A549 (cell line): ENCODE results near the gene INKA2. TPM values are rescaled to one million over a fixed set of nuclear protein-coding genes. Genes with fewer than 3 reads are reported as not detected.

ENCODE experiments used
- ATAC-seq, 2 experiments: fragments of 200-7000 bp in 1 of 2; fragments of >200 bp in 1 of 2; cut with Nextera tagmentation in 1 of 2; cut with Tn5 transposase in 1 of 2; 3 replicates each; pipeline versions ENCODE4 v1.8.0 to v1.9.1; 2018 to 2020; ENCODE audit warnings: mild to moderate bottlenecking in 1 of 2, moderate library complexity in 1 of 2
- CTCF ChIA-PET: fragments of 300-600 bp; sonication (Branson Sonifier 250); formaldehyde crosslinking; extraction: SDS; loops from one replicate; lab custom pipeline; 2021; ENCODE audit warnings: antibody characterized with exemption, inconsistent platforms; lab: Yijun Ruan, JAX
- POLR2A ChIA-PET: fragments of 350-600 bp; formaldehyde crosslinking; extraction: SDS; loops from one replicate; lab custom pipeline; 2021; ENCODE audit warnings: antibody characterized with exemption, inconsistent platforms; lab: Yijun Ruan, JAX
- DNase-seq, 2 experiments: peaks; one replicate each; pipeline versions ENCODE4 v3.0.0 to v3.0.0-alpha.2; 2011 to 2016; ENCODE audit warnings: low read depth in 1 of 2, low spot score in 1 of 2
- FAIRE-seq: peaks from 2 replicates; lab custom pipeline; 2011; peaks lifted over from hg19 to GRCh38; lab: Jason Lieb, UNC
- H3K27ac ChIP-seq, 2 experiments: fragments of >200 bp; sonication (Bioruptor Twin); formaldehyde crosslinking; 3 replicates each; pipeline ENCODE4 v1.5.1; 2016 to 2017
- H3K4me1 ChIP-seq: fragments of >200 bp; sonication (Bioruptor Twin); formaldehyde crosslinking; 3 replicates; pipeline ENCODE4 v1.6.1; 2016
- H3K4me2 ChIP-seq: fragments of >200 bp; sonication (Bioruptor Twin); formaldehyde crosslinking; 3 replicates; pipeline ENCODE4 v1.6.1; 2016
- H3K4me3 ChIP-seq: fragments of >200 bp; sonication (Bioruptor Twin); formaldehyde crosslinking; 3 replicates; pipeline ENCODE4 v1.5.1; 2016
- H3K9me3 ChIP-seq: fragments of >200 bp; sonication (Bioruptor Twin); formaldehyde crosslinking; 3 replicates; pipeline ENCODE4 v1.6.1; 2016
- BHLHE40 ChIP-seq: IDR thresholded peaks from 2 replicates; pipeline ENCODE4 v1.6.1; 2012; ENCODE audit warnings: low read depth, low read length, inconsistent platforms
- CBX8 ChIP-seq: fragments of 200-600 bp; sonication (generic); IDR thresholded peaks from 2 replicates; pipeline ENCODE4 v1.6.1; 2016
- CEBPB ChIP-seq, 2 experiments: fragments of >200 bp in 1 of 2; sonication (Bioruptor Twin) in 1 of 2; formaldehyde crosslinking in 1 of 2; IDR thresholded peaks; 2 replicates each; pipeline ENCODE4 v1.6.1; 2012 to 2016
- CHD2 ChIP-seq: fragments of 150-350 bp; IDR thresholded peaks from 2 replicates; pipeline ENCODE4 v1.6.1; 2014; ENCODE audit warnings: low read length; ENCODE audit not compliant: partially characterized antibody
- E2F6 ChIP-seq: IDR thresholded peaks from 2 replicates; pipeline ENCODE4 v1.6.1; 2012; ENCODE audit warnings: low read depth, borderline replicate concordance
- EHF ChIP-seq: fragments of 250-450 bp; sonication (Bioruptor Pico); IDR thresholded peaks from 2 replicates; pipeline ENCODE4 v1.5.0; 2020; ENCODE audit warnings: mild to moderate bottlenecking
- ELK1 ChIP-seq: fragments of 150-350 bp; IDR thresholded peaks from 2 replicates; pipeline ENCODE4 v1.6.1; 2014; ENCODE audit warnings: low read depth, mild to moderate bottlenecking, low read length
- FOSL2 ChIP-seq, 2 experiments: fragments of 450-650 bp in 1 of 2; fragments of >200 bp in 1 of 2; sonication (Bioruptor Twin) in 1 of 2; formaldehyde crosslinking; IDR thresholded peaks; 2 replicates each; pipeline versions ENCODE4 v1.5.0 to v1.6.1; 2016 to 2020; ENCODE audit warnings: mild to moderate bottlenecking in 1 of 2, moderate library complexity in 1 of 2
- HES2 ChIP-seq: fragments of >200 bp; sonication (Bioruptor Twin); formaldehyde crosslinking; IDR thresholded peaks from 2 replicates; pipeline ENCODE4 v1.6.1; 2016
- HOXA7 ChIP-seq: fragments of 250-450 bp; sonication (Bioruptor Pico); IDR thresholded peaks from 2 replicates; pipeline ENCODE4 v1.5.0; 2020; ENCODE audit warnings: mild to moderate bottlenecking, moderate library complexity
- HOXB13 ChIP-seq: fragments of 250-450 bp; sonication (Bioruptor Pico); IDR thresholded peaks from 2 replicates; pipeline ENCODE4 v1.5.0; 2020; ENCODE audit warnings: low read depth, mild to moderate bottlenecking, moderate library complexity
- MAFK ChIP-seq: fragments of 450-650 bp; IDR thresholded peaks from 2 replicates; pipeline ENCODE4 v1.6.1; 2014; ENCODE audit not compliant: partially characterized antibody
- MYC ChIP-seq: IDR thresholded peaks from 2 replicates; pipeline ENCODE4 v1.6.1; 2012; ENCODE audit warnings: mild to moderate bottlenecking, inconsistent platforms, low read length, improper control_type of control experiment, borderline replicate concordance
- POLR2A ChIP-seq: IDR thresholded peaks from 2 replicates; pipeline ENCODE4 v1.6.1; 2012; ENCODE audit warnings: mild to moderate bottlenecking, low read length
- POLR2AphosphoS2 ChIP-seq: conservative IDR thresholded peaks from 2 replicates; pipeline ENCODE4 v1.6.1; 2012; ENCODE audit warnings: low read length, improper control_type of control experiment, inconsistent platforms
- RARB ChIP-seq: fragments of 250-450 bp; sonication (Bioruptor Pico); IDR thresholded peaks from 2 replicates; pipeline ENCODE4 v1.8.0; 2021; ENCODE audit warnings: mild to moderate bottlenecking, moderate library complexity
- SMC3 ChIP-seq: fragments of >200 bp; sonication (Bioruptor Twin); formaldehyde crosslinking; IDR thresholded peaks from 3 replicates; pipeline ENCODE4 v1.6.1; 2018; ENCODE audit warnings: inconsistent platforms
- SREBF2 ChIP-seq: fragments of 450-650 bp; IDR thresholded peaks from 2 replicates; pipeline ENCODE4 v1.6.1; 2014; ENCODE audit warnings: mild to moderate bottlenecking, moderate library complexity
- TFCP2L1 ChIP-seq: fragments of 250-450 bp; sonication (Bioruptor Pico); IDR thresholded peaks from 2 replicates; pipeline ENCODE4 v1.5.0; 2021; ENCODE audit warnings: mild to moderate bottlenecking
- USF2 ChIP-seq: fragments of 450-650 bp; IDR thresholded peaks from 2 replicates; pipeline ENCODE4 v1.6.1; 2014; ENCODE audit warnings: antibody characterized with exemption
- ZC3H11A ChIP-seq: fragments of 450-650 bp; IDR thresholded peaks from 2 replicates; pipeline ENCODE4 v1.6.1; 2014; ENCODE audit warnings: antibody characterized with exemption, mild to moderate bottlenecking
- ZFP36 ChIP-seq: fragments of 450-650 bp; IDR thresholded peaks from 2 replicates; pipeline ENCODE4 v1.6.1; 2014; ENCODE audit warnings: borderline replicate concordance; ENCODE audit not compliant: partially characterized antibody
- WGBS: methylation state at CpG from one replicate; pipeline ENCODE4 v1.1.6; 2017; ENCODE audit errors: missing lambda C conversion rate; 5-methylcytosine and 5-hydroxymethylcytosine counted together
- polyA plus RNA-seq, 4 experiments: library from polyadenylated mRNA; depleted of rRNA in 3 of 4; stranded (reverse); fragments of >200 nt; fragmentation: RNase III in 1 of 4; extraction: RNeasy Plus Mini Kit Qiagen cat#74134 plus additional on column Dnase treatment in 1 of 4; gene quantifications; 2 replicates in 3 of 4; 3 replicates in 1 of 4; pipeline ENCODE4 v1.2.3, GENCODE V29; 2011 to 2017
- TF ChIP-seq, protein P1 (sequence below): IDR thresholded peaks from 2 replicates; pipeline ENCODE4 v1.6.1; 2012
- TF ChIP-seq, protein P2 (sequence below): fragments of >200 bp; sonication (Bioruptor Twin); formaldehyde crosslinking; IDR thresholded peaks from 3 replicates; pipeline ENCODE4 v1.6.1; 2016

Gene INKA2
- polyA plus RNA-seq, 2 of the 4 experiments (the other 2 are of a cell fraction) = 1.2 to 1.3 TPM

GRCh38 chr1:111739925-111740765, 950 bp upstream of the INKA2 start:
- ATAC-seq = peak; percentile 76 to 82
- POLR2A ChIA-PET = interaction anchor here (1.0 to 2.2 kb wide), 2 partner anchors 11 to 15 kb away, joined by 3 to 12 read pairs; no protein-coding TSS in a partner anchor
- no peak for FAIRE-seq
- TF ChIP-seq HOXB13 (CRISPR knock-in tag) (no peak), CBX8 (no peak), CHD2 (no peak), TFCP2L1 (CRISPR knock-in tag) (no peak), ZFP36 (no peak), SMC3 (no peak), USF2 (no peak), MYC (no peak)
- peaks cover 6% of the 10 kb centered on the region; the same call in 2 of the 3 replicates for H3K4me1 ChIP-seq
- peak overlapping the region; percentile 54 for H3K4me3 ChIP-seq
- WGBS = 3% methylated on average over 32 of the region's 63 CpGs
- DNase-seq = peak; percentile 35 to 72
- H3K27ac ChIP-seq = peak overlapping the region; percentile 59 to 95
- H3K4me2 ChIP-seq = peak overlapping the region; percentile 100
- no peaks in the 10 kb centered on the region for H3K9me3 ChIP-seq
- CTCF ChIA-PET = interaction anchor here (0.7 to 9.0 kb wide), 6 partner anchors 13 to 232 kb away, joined by 3 to 47 read pairs (median 4); no protein-coding TSS in a partner anchor

GRCh38 chr1:111738436-111739193, 580 bp downstream of the INKA2 start:
- Histone ChIP-seq H3K9me3 (no peaks in the 10 kb centered on the region), H3K4me1 (peaks cover 10% of the 10 kb centered on the region; the same call in 2 of the 3 replicates), H3K4me3 (peak overlapping the region; percentile 54), H3K4me2 (peak overlapping the region; percentile 100), H3K27ac (peak overlapping the region; percentile 78 to 95)
- peak; percentile 76 for ATAC-seq
- POLR2A ChIA-PET = interaction anchor here (1.0 to 2.2 kb wide), 4 partner anchors 12 to 197 kb away, joined by 3 to 12 read pairs (median 3); no protein-coding TSS in a partner anchor
- peak; percentile 22 to 67 for DNase-seq
- 0% methylated on average over 15 of the region's 61 CpGs for WGBS
- no peak for FAIRE-seq
- CTCF ChIA-PET = interaction anchor here (0.6 to 9.0 kb wide), 7 partner anchors 9 to 257 kb away, joined by 3 to 47 read pairs (median 4); no protein-coding TSS in a partner anchor
- TF ChIP-seq E2F6 (0 out of 2 replicates have a peak, but pooled peaks have one; percentile 26), POLR2A (peak; percentile 26)
- TF ChIP-seq, protein P1, sequence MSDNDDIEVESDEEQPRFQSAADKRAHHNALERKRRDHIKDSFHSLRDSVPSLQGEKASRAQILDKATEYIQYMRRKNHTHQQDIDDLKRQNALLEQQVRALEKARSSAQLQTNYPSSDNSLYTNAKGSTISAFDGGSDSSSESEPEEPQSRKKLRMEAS = no peak; the same call in 1 of the 2 replicates
- TF ChIP-seq, protein P2, sequence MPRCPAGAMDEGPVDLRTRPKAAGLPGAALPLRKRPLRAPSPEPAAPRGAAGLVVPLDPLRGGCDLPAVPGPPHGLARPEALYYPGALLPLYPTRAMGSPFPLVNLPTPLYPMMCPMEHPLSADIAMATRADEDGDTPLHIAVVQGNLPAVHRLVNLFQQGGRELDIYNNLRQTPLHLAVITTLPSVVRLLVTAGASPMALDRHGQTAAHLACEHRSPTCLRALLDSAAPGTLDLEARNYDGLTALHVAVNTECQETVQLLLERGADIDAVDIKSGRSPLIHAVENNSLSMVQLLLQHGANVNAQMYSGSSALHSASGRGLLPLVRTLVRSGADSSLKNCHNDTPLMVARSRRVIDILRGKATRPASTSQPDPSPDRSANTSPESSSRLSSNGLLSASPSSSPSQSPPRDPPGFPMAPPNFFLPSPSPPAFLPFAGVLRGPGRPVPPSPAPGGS = 0 out of 3 replicates have a peak, but pooled peaks have one; percentile 3

GRCh38 chr1:111738133-111738435, 1.1 kb downstream of the INKA2 start:
- FAIRE-seq = no peak
- WGBS = 74% methylated on average over 8 of the region's 9 CpGs
- ATAC-seq = no peak
- ChIA-PET POLR2A (interaction anchor here (1.2 to 2.2 kb wide), 3 partner anchors 11 to 197 kb away, joined by 3 to 12 read pairs (median 3); no protein-coding TSS in a partner anchor), CTCF (interaction anchor here (0.6 to 9.0 kb wide), 5 partner anchors 9 to 256 kb away, joined by 3 to 47 read pairs (median 4); no protein-coding TSS in a partner anchor)
- peak overlapping the region; percentile 54 for H3K4me3 ChIP-seq
- no peaks in the 10 kb centered on the region for H3K9me3 ChIP-seq
- H3K27ac ChIP-seq = peak overlapping the region; percentile 78 to 95; a peak in 5 of 6 replicates
- no peak for DNase-seq
- TF ChIP-seq SREBF2 (no peak), TFCP2L1 (CRISPR knock-in tag) (no peak), HES2 (no peak), EHF (CRISPR knock-in tag) (no peak), CEBPB (IDR thresholded peaks at IDR 0.05) (no peak), CBX8 (no peak), FOSL2 (IDR thresholded peaks at IDR 0.05) (no peak), FOSL2 (CRISPR knock-in tag; IDR thresholded peaks at IDR 0.05) (no peak), ZC3H11A (no peak), MAFK (no peak), CHD2 (no peak), RARB (CRISPR knock-in tag) (no peak), POLR2AphosphoS2 (no peak), HOXA7 (CRISPR knock-in tag) (no peak), BHLHE40 (no peak), ELK1 (no peak)
- peak overlapping the region; percentile 100 for H3K4me2 ChIP-seq
- peaks cover 10% of the 10 kb centered on the region; the same call in 2 of the 3 replicates for H3K4me1 ChIP-seq
